ENCODE data around the gene CMKLR1. TPM values are rescaled to one million over a fixed set of nuclear protein-coding genes. Genes with fewer than 3 reads are reported as not detected.

Gene CMKLR1
- total RNA-seq, 4 donors from 2014 or later, result 1.1 to 7.5 (median 3.7) TPM

DNA sequence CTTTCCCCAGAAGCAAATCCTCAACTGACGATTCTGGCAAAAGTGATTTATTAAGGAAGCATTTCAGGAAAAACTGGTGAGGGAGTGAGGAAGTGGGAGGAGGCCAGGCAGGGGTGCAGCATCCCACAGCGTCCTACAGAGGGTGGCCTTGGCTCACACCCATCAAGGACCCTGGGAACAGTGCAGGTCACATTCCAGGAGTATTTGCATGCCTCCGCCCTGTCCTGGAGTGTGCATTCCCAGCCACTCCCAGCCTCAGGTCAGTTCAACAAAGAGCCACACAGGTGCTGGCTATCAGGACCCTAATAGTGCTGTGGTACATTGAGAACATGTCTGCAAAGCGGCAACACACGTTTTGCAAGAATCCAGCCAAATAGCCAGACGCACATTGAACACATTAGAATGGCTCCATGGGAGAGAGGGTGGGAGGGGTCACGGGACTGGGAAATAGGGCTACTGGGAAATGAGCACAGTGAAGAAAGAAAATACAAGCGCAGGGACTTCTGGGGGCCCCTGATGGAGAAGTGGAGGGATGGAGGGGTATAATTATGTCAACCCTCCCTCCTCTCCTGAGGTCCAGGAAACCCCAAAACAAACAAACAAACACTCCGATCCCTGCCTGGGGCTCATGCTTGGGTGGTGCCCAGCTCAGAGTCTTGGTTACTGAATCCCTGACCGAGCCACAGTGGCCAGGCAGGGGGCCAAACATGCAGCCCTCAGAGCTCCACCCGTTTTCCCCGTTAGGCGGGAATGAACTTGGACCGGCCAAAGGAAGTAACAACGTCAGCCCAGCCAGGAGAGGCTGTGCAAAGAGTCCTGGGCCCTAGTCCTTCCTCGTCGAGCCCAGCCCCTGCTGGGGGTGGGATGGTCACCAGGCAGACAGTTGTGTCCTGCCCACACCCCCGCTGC lies 36.5 kb downstream of the CMKLR1 start:
- DNase-seq (ENCODE audit: low spot score in 2 of 2), result peak; percentile 83 to 97
- WGBS, 2 donors, result 21 to 25% methylated on average over 16 to 18 of the region's 18 CpGs
- no peak for TF ChIP-seq POLR2A (IDR thresholded peaks at IDR 0.05)
- TF ChIP-seq, protein P1, sequence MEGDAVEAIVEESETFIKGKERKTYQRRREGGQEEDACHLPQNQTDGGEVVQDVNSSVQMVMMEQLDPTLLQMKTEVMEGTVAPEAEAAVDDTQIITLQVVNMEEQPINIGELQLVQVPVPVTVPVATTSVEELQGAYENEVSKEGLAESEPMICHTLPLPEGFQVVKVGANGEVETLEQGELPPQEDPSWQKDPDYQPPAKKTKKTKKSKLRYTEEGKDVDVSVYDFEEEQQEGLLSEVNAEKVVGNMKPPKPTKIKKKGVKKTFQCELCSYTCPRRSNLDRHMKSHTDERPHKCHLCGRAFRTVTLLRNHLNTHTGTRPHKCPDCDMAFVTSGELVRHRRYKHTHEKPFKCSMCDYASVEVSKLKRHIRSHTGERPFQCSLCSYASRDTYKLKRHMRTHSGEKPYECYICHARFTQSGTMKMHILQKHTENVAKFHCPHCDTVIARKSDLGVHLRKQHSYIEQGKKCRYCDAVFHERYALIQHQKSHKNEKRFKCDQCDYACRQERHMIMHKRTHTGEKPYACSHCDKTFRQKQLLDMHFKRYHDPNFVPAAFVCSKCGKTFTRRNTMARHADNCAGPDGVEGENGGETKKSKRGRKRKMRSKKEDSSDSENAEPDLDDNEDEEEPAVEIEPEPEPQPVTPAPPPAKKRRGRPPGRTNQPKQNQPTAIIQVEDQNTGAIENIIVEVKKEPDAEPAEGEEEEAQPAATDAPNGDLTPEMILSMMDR (IDR thresholded peaks at IDR 0.05), result no peak
- intact Hi-C loops (cut with DNase I; ENCODE audit: low total_unique reads), result no loop called here
- no peak overlapping the region for H3K4me3 ChIP-seq (ENCODE audit: low read depth, poor library complexity, severe bottlenecking)

DNA sequence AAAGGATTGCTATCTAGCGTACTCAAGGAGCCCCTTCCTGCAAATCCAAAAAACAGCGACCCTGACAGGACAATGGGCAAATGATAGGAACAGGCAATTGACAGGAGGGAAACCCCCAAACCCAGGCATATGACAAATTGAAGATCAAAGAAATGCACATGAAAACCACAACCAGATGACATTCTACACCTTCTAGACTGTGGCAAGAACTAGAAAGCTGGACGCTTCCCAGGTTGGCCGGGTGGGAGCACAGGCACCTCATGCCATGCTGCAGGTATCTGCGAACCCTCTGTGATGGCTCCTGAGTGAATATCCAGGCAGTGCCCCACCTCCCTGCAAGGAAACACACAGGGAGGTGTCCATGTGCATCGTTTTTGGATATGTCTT lies 37.1 kb downstream of the CMKLR1 start:
- TF ChIP-seq, protein P1 (IDR thresholded peaks at IDR 0.05), result no peak
- no peak for TF ChIP-seq POLR2A (IDR thresholded peaks at IDR 0.05)
- no peak overlapping the region for H3K4me3 ChIP-seq (ENCODE audit: low read depth, poor library complexity, severe bottlenecking)
- intact Hi-C loops (cut with DNase I; ENCODE audit: low total_unique reads), result no loop called here
- 55 to 64% methylated on average over 5 to 6 of the region's 6 CpGs for WGBS, 2 donors
- no peak for DNase-seq (ENCODE audit: low spot score in 2 of 2)

DNA sequence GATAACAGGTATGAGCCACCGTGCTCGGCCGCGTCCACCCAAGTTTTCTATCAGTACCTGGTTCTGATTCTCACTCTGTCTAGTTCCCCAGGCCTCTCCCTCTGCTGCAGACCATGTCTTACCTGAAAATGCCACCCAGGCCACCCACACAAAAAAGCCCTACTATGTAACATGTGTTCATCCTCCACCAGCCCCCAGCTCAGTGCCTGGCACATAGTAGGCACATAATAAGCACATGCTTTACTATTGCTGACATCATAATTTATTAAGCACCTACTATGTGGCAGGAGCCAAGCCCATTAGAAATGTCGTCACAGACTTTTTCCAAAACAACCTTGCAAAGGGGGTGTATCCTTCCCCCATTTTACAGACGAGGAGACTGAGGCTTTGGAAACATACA lies 37.8 kb downstream of the CMKLR1 start:
- 93 to 95% methylated on average over 6 of the region's 6 CpGs for WGBS, 2 donors

DNA sequence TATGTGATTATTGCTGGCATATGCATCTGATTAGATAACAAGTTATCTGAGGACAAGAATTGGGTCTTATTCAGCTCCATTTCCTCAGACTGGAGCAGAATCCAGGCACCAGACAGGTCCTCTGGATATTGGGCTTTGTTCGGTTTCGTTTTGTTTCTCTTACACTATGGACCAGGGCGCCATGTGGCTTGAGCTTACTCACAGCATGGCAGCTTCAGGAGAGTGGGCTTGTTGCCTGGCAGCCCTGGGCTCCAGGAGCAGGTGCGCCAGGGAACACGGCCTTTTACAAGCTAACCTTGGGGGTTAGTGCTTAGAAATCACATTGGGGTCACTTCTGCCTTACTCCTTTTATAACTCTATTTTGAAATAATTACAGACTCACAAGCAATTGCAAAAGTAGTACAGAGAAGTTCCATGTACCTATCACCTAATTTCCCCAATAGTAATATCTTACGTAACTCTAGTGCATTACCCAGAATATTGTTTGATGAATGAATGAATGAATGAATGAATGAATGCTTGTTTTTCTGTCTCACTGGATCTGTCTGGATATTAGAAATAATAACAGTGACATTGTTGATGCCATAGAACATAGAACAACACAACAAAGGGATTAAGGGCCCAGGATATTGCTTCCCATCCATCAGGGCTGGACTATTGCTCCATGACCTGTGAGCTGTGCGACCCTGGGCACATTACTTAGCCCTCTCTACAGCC lies 39.0 kb downstream of the CMKLR1 start:
- 92 to 93% methylated on average over 7 of the region's 7 CpGs for WGBS, 2 donors
- TF ChIP-seq, protein P1 (IDR thresholded peaks at IDR 0.05), result no peak
- TF ChIP-seq POLR2A (IDR thresholded peaks at IDR 0.05), result no peak
- H3K4me3 ChIP-seq (ENCODE audit: low read depth, poor library complexity, severe bottlenecking), result no peak overlapping the region
- DNase-seq (ENCODE audit: low spot score in 2 of 2), result peak in 1 of 2 donors; percentile 64
- intact Hi-C loops (cut with DNase I; ENCODE audit: low total_unique reads), result no loop called here

More for the DNA sequence above, 37.8 kb downstream of the CMKLR1 start:
- intact Hi-C loops (cut with DNase I; ENCODE audit: low total_unique reads), result no loop called here
- no peak for DNase-seq (ENCODE audit: low spot score in 2 of 2)
- no peak overlapping the region for H3K4me3 ChIP-seq (ENCODE audit: low read depth, poor library complexity, severe bottlenecking)
- TF ChIP-seq POLR2A (IDR thresholded peaks at IDR 0.05), result no peak
- TF ChIP-seq, protein P1 (IDR thresholded peaks at IDR 0.05), result no peak

DNA sequence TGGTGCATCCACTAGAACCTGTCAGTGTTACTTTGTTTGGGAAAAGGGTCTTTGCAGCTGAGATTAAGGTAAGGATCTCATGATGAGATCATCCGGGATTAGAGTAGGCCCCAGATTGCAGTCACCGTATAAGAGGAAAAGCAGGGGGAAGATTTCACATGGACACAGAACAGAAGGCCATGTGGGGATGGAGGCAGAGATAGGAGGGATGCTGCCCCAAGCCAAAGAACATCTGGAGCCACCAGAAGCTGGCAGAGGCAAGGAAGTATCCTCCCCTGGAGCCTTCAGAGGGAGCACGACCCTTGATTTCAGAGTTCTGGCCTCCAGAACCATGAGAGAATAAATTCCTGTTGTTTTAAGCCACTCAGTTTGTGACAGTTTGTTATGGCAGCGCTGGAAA lies 39.6 kb downstream of the CMKLR1 start:
- intact Hi-C loops (cut with DNase I; ENCODE audit: low total_unique reads), result no loop called here
- TF ChIP-seq POLR2A (IDR thresholded peaks at IDR 0.05), result no peak
- TF ChIP-seq, protein P1 (IDR thresholded peaks at IDR 0.05), result no peak

More for the DNA sequence above, 39.6 kb downstream of the CMKLR1 start:
- no peak overlapping the region for H3K4me3 ChIP-seq (ENCODE audit: low read depth, poor library complexity, severe bottlenecking)
- 77 to 78% methylated on average over 4 of the region's 4 CpGs for WGBS, 2 donors
- DNase-seq (ENCODE audit: low spot score in 2 of 2), result peak in 1 of 2 donors; percentile 68

All from lower leg skin (tissue), 4 donors.